ENCODE data around the gene TMEM63C. TPM values are rescaled to one million over a fixed set of nuclear protein-coding genes. Genes with fewer than 3 reads are reported as not detected.

The TMEM63C gene
- total RNA-seq, 1 experiment from 2014 or later = 5.4 TPM

- H2AFZ ChIP-seq (ENCODE audit: low read length) = no peak overlapping the region
- H3K27me3 ChIP-seq (ENCODE audit: low read length) = peaks cover 13% of the 10 kb centered on the region
- H3K9me2 ChIP-seq (replicated peaks; ENCODE audit: low read length) = no peaks in the 10 kb centered on the region
- no peaks in the 10 kb centered on the region for H3K9me3 ChIP-seq (ENCODE audit: low read length)
- H4K20me1 ChIP-seq (ENCODE audit: low read length) = no peaks in the 10 kb centered on the region
- H3K4me3 ChIP-seq (ENCODE audit: low read length) = no peak overlapping the region
- no peaks in the 10 kb centered on the region for H3K4me1 ChIP-seq (ENCODE audit: insufficient read depth, low read length)
- H3F3A ChIP-seq (ENCODE audit: low read length, unreplicated experiment) = no peaks in the 10 kb centered on the region
- TF ChIP-seq EZH2phosphoT487 (IDR thresholded peaks at IDR 0.05; ENCODE audit: borderline replicate concordance, low read length) = no peak
- TF ChIP-seq CTCF (conservative IDR thresholded peaks at IDR 0.05; ENCODE audit: low read depth, low read length) = no peak
- no peak for TF ChIP-seq EZH2 (IDR thresholded peaks at IDR 0.05; ENCODE audit: low read length, unreplicated experiment)
- ChIA-PET CTCF (no interaction called here), POLR2A (ENCODE audit: unreplicated experiment) (no interaction called here)
- no peak for ATAC-seq
- H3K9ac ChIP-seq (ENCODE audit: low read length) = no peak overlapping the region
- no peak overlapping the region for H3K4me2 ChIP-seq (ENCODE audit: low read length)
- no TSS peak for BruUV-seq (replicated peaks)
- no peaks in the 10 kb centered on the region for H3K36me3 ChIP-seq (ENCODE audit: low read depth, low read length)
- no peak for DNase-seq
- intact Hi-C loops (cut with micrococcal nuclease) = no loop called here
- no peak overlapping the region for H3K27ac ChIP-seq (ENCODE audit: low read length)
- no peaks in the 10 kb centered on the region for H3K79me2 ChIP-seq (ENCODE audit: low read length)
These were observed 39.8 kb downstream of the TMEM63C start for GRCh38 chr14:77221241-77221871.

DNA sequence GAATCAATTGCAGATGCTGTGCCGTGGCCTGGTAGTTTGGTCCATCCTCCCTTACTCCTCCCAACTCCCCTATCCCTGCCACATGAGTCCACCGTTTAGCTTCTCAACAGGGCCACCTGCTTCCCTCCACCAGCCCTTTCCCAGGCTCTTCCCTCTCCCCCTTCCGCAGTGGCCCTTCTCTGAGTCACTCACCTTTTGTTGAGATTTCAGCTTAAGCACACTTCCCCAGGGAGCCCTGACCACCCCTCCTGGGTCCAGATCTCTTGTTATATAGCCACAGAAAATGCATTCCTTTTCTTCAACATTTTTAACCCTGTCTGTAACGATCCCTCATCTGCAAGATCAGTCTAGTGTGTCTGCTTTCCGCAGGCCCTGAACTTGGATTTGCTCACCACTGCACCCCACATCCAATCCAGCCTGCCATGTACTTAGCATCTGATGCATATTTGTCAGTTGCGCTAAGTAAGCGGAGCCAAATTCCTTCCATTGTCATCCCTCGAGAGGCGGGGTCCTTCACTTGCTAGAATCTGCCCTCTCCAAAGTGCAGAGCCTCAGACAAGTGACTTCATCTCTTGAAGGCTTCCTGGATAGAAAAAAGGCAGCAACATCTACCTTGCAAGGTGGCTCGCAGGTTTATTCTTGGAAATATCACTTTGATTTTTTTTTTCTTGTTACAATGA, 41.1 kb downstream of the TMEM63C start:
- H3K36me3 ChIP-seq (ENCODE audit: low read depth, low read length) = no peaks in the 10 kb centered on the region
- H3K27me3 ChIP-seq (ENCODE audit: low read length) = peaks cover under 1% of the 10 kb centered on the region; the same call in 1 of the 2 replicates
- no peak overlapping the region for H3K4me3 ChIP-seq (ENCODE audit: low read length)
- BruUV-seq (replicated peaks) = no TSS peak
- H3K4me2 ChIP-seq (ENCODE audit: low read length) = no peak overlapping the region
- DNase-seq (no peak), ATAC-seq (no peak)
- H3K27ac ChIP-seq (ENCODE audit: low read length) = no peak overlapping the region
- TF ChIP-seq CTCF (conservative IDR thresholded peaks at IDR 0.05; ENCODE audit: low read depth, low read length) = no peak
- H3K79me2 ChIP-seq (ENCODE audit: low read length) = no peaks in the 10 kb centered on the region
- no peaks in the 10 kb centered on the region for H4K20me1 ChIP-seq (ENCODE audit: low read length)
- H3K9me2 ChIP-seq (replicated peaks; ENCODE audit: low read length) = no peaks in the 10 kb centered on the region
- no peaks in the 10 kb centered on the region for H3K9me3 ChIP-seq (ENCODE audit: low read length)
- no peak overlapping the region for H2AFZ ChIP-seq (ENCODE audit: low read length)
- ChIA-PET POLR2A (ENCODE audit: unreplicated experiment) (no interaction called here), CTCF (no interaction called here)
- H3K4me1 ChIP-seq (ENCODE audit: insufficient read depth, low read length) = no peaks in the 10 kb centered on the region
- H3F3A ChIP-seq (ENCODE audit: low read length, unreplicated experiment) = no peaks in the 10 kb centered on the region
- no peak overlapping the region for H3K9ac ChIP-seq (ENCODE audit: low read length)
- intact Hi-C loops (cut with micrococcal nuclease) = no loop called here

- H3K36me3 ChIP-seq (ENCODE audit: low read depth, low read length) = no peaks in the 10 kb centered on the region
- POLR2A ChIA-PET (ENCODE audit: unreplicated experiment) = no interaction called here
- H2AFZ ChIP-seq (ENCODE audit: low read length) = no peak overlapping the region
- CTCF ChIA-PET = no interaction called here
- H3K79me2 ChIP-seq (ENCODE audit: low read length) = no peaks in the 10 kb centered on the region
- no peak overlapping the region for H3K4me3 ChIP-seq (ENCODE audit: low read length)
- intact Hi-C loops (cut with micrococcal nuclease) = no loop called here
- no TSS peak for BruUV-seq (replicated peaks)
- TF ChIP-seq EZH2 (IDR thresholded peaks at IDR 0.05; ENCODE audit: low read length, unreplicated experiment) (no peak), EZH2phosphoT487 (IDR thresholded peaks at IDR 0.05; ENCODE audit: borderline replicate concordance, low read length) (no peak), CTCF (conservative IDR thresholded peaks at IDR 0.05; ENCODE audit: low read depth, low read length) (no peak)
- H3K4me1 ChIP-seq (ENCODE audit: insufficient read depth, low read length) = no peaks in the 10 kb centered on the region
- H3F3A ChIP-seq (ENCODE audit: low read length, unreplicated experiment) = no peaks in the 10 kb centered on the region
- no peak overlapping the region for H3K9ac ChIP-seq (ENCODE audit: low read length)
- H3K9me2 ChIP-seq (replicated peaks; ENCODE audit: low read length) = no peaks in the 10 kb centered on the region
- H4K20me1 ChIP-seq (ENCODE audit: low read length) = no peaks in the 10 kb centered on the region
- no peak overlapping the region for H3K4me2 ChIP-seq (ENCODE audit: low read length)
- H3K9me3 ChIP-seq (ENCODE audit: low read length) = no peaks in the 10 kb centered on the region
- no peaks in the 10 kb centered on the region for H3K27me3 ChIP-seq (ENCODE audit: low read length)
- DNase-seq (no peak), ATAC-seq (no peak)
- no peak overlapping the region for H3K27ac ChIP-seq (ENCODE audit: low read length)
These were observed 42.6 kb downstream of the TMEM63C start for GRCh38 chr14:77224212-77224611.

Data from PC-3 (cell line).